IMR-90 (cell line): Measurements from ENCODE around the gene RUNDC3A.

Source experiments
- BHLHE40 ChIP-seq: fragments of 150-350 bp; IDR thresholded peaks from 2 replicates; pipeline ENCODE4 v1.6.1; 2016; ENCODE audit warnings: mild to moderate bottlenecking, low read depth, low read length
- CTCF ChIP-seq: conservative IDR thresholded peaks from 2 replicates; pipeline ENCODE4 v1.5.1; 2012; ENCODE audit warnings: mild to moderate bottlenecking, low read depth, low read length, improper control_type of control experiment
- FOS ChIP-seq: fragments of 150-350 bp; IDR thresholded peaks from 2 replicates; pipeline ENCODE4 v1.6.1; 2016; ENCODE audit warnings: low read depth, low read length
- MXI1 ChIP-seq: IDR thresholded peaks from 2 replicates; pipeline ENCODE4 v1.6.1; 2012; ENCODE audit warnings: low read depth, mild to moderate bottlenecking, low read length, moderate library complexity, borderline replicate concordance
- POLR2A ChIP-seq: IDR thresholded peaks from 2 replicates; pipeline ENCODE4 v1.6.1; 2012; ENCODE audit warnings: mild to moderate bottlenecking, low read depth, low read length
- RCOR1 ChIP-seq: IDR thresholded peaks from 2 replicates; pipeline ENCODE4 v1.6.1; 2012; ENCODE audit warnings: mild to moderate bottlenecking, low read length, improper control_type of control experiment; ENCODE audit not compliant: insufficient replicate concordance
- SMC3 ChIP-seq: fragments of 150-350 bp; IDR thresholded peaks from 2 replicates; pipeline ENCODE4 v1.6.1; 2016; ENCODE audit warnings: low read depth, mild to moderate bottlenecking, antibody characterized with exemption, low read length, moderate library complexity

- TF ChIP-seq MXI1: no peak
- TF ChIP-seq CTCF: no peak
- TF ChIP-seq POLR2A: no peak
- no peak for TF ChIP-seq BHLHE40
- no peak for TF ChIP-seq SMC3
- TF ChIP-seq RCOR1: no peak
- no peak for TF ChIP-seq FOS
Measured at GRCh38 chr17:44318077-44318892, 9.9 kb downstream of the RUNDC3A start.
